OCI-LY3 (cell line): ENCODE measurements around the gene GRIK1.

ENCODE experiments used
- CTCF ChIP-seq: fragments of 200-600, 300-600 bp; sonication (generic); IDR thresholded peaks from 2 replicates; pipeline ENCODE4 v1.5.1; 2014; ENCODE audit warnings: antibody characterized with exemption, low read length, low read depth
- EZH2phosphoT487 ChIP-seq: fragments of 200-600 bp; shearing (Covaris generic); IDR thresholded peaks from 2 replicates; pipeline ENCODE4 v1.6.1; 2018; ENCODE audit warnings: antibody characterized with exemption, mixed run types, low read depth

GRCh38 chr21:29676395-29676794, 263.4 kb downstream of the GRIK1 start:
- TF ChIP-seq CTCF (no peak), EZH2phosphoT487 (no peak)
